CD4-positive, alpha-beta T cell treated with Interleukin-10 for 1 hour (primary cell): ENCODE measurements around the gene ORC1.

ENCODE experiments used
- DNase-seq: peaks from one replicate; pipeline ENCODE4 v3.0.0-alpha.2; 2020

Gene ORC1

DNA sequence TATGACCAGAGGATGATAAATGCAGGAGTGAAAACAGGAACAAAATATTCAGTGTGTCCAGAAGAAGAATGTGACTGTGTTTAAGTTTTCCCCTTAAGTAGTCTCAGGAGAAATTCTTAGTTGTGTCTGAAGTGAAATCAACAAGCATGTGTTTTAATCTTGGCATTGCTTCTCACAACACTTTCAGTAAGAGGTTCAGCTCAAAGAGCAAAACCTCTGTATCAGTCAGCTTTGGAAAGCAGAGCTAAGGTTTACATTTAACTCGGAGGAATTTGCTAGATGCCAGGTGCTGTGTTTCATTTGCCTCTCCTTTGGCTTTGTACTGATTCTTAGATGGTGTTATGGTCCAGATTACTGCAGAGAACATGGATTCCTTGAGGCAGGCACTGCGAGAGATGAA lies 66.8 kb downstream of the ORC1 start:
- DNase-seq: no peak

DNA sequence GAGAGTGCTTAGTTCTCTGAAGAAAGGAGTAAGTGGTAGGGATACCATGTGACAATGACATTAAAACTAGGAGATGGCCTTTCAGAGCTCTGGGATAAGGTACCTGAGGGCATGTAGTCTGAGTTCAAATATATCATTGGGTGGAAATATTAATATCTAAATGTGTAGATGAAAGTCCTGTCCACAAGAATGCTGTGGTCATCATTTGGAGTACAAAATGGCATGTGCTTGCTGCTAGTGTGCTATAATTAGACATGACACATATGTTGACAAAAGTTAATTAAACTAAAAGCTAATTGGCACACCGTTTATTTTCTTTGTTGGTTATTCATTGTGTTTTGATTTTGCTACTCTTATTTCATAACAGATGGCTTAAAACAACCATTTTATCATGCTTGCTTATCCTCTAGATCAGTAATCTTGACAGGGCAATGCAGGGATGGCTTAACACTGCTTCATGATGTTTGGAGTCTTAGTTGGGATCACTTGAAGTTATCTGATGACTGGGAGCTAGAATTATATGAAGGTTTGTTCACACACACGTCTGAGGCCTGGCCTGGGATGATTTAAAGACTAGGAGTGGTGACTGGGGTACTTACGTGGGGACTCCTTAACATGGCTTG lies 69.2 kb downstream of the ORC1 start:
- DNase-seq: no peak

DNA sequence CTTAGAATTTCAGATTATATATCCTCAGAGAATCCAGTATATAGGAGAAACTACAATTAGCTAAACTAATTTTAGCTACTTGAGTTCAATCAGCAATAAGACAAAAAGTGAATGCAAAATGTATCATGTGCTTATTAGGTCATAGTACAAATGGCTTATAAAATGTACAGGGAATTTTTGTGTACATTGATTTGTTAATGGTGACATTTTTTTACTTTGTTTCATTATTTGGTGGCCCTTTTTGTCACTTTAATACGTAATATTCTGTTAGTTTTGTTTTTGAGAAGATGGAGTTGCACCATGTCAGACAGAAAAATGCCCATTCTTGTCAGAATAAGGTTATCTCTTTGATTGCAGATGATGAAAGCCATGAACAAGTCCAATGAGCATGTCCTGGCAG lies 71.8 kb downstream of the ORC1 start:
- DNase-seq: no peak

DNA sequence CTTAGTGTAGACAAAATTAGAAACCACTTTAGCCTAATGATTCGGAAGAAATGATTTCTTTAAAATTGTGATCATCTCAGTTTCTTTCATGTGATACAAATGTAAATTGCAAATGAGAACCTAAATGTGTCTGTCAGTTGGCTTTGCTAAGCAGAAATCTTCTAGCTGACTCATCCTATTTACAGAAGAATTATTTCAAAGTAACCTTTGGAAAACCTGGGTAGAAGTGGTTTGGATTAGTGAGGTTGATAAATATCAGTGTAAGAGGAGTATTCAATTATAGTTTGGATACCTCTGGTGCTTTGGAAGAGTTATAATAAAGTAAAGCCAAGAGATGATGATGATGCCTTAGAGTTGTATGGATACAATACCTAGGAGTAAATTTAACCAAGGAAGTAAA lies 75.6 kb downstream of the ORC1 start:
- DNase-seq: no peak

DNA sequence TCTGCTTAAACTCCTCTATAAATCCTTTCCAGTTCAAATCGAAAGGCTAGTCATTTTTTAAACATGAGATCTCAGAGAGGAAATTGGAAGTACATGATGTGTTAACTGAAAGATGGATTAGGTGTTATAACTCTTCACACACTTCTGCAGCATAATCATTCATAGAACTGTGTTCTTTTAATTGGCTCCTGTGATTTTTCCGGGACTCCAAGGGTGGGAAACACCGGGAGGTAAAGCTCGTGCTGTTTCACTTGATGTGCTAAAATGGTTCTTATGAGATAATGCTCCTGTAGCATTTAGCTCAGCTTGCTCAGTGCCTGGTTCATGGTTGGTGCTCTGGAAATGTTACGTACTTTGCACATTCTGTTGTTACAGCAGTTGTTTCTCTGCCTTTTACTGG lies 78.4 kb downstream of the ORC1 start:
- no peak for DNase-seq

DNA sequence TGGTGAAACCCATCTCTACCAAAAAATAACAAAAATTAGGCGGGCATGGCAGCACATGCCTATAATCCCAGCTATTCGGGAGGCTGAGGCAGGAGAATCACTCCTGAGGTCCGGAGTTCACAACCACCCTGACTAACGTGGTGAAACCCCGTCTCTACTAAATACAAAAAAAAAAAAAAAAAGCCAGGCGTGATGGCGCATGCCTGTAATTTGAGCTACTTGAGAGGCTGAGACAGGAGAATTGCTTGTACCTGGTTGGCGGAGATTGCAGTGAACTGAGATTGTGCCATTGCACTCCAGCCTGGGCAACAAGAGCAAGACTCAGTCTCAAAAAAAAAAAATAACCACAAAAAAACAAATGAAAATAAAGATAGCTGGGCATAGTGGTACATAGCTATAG lies 80.5 kb downstream of the ORC1 start:
- DNase-seq: no peak
